ENCODE data around the gene ECT2. TPM values are rescaled to one million over a fixed set of nuclear protein-coding genes. Genes with fewer than 3 reads are reported as not detected.
"Not testable (repeated sequence)": the region's sequence is repeated elsewhere in the genome, so short reads cannot be mapped to it uniquely, and the experiment has no call there.

The ECT2 gene
- total RNA-seq, 4 donors from 2014 or later = 7.0 to 11.0 (median 9.0) TPM

DNA sequence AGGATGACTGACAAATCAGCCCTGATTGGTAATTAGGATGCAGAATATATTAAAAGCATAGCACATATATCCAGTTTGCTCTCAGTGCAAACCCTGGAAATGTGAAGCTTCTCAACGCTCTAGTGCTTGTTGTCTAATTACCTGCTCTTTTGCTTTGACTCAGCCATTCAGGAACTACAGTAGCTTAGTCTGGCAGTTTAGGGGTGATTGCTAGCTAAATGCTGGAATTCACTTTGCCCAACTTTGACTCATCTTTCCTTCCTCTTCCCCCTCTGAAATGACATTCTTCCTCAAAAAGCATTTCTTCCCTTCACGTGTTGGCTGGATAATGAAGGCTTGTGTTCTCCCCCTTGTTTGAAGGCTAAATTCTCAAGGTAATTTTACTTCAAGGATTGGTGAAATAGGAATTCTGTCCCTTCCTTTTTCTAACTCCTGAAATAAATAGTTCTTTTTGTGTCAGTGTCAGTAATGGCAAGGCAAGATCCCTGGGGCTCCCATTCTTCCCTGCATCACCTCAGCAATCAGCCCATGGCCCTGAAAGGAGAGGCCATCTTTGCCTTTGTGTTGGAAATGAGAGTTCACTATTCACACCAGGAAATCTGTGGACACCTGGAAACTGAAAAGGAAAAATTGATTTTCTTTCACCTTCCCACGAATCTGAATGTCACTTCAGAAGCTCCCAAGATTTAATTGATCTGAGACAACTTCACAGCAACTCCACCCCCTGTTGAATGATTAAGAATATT lies 103.6 kb downstream of the ECT2 start:
- ATAC-seq (ENCODE audit: low FRiP score) (no peak), DNase-seq (ENCODE audit: low spot score) (no peak)
- TF ChIP-seq CTCF (IDR thresholded peaks at IDR 0.05) = no peak

DNA sequence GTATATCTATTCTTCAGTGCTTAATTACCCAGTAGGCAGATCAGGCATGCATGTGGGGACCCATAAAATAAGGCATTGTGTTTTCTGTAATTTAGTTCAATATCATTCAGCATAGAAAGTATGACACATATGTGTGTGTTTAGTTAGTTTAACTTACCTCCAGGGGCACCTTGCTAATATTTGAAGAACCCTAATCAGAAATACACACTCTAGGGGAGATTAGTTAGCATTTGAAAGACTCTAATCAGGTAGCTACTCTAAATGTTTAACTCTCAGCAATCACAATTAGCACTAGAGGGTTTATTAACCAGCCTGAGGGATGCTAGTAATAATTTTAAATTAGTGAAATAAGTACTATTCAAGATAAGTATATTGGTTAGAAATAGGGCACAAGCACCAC lies 104.5 kb downstream of the ECT2 start:
- DNase-seq (ENCODE audit: low spot score) (no peak), ATAC-seq (ENCODE audit: low FRiP score) (no peak)
- no peak for TF ChIP-seq CTCF (IDR thresholded peaks at IDR 0.05)

DNA sequence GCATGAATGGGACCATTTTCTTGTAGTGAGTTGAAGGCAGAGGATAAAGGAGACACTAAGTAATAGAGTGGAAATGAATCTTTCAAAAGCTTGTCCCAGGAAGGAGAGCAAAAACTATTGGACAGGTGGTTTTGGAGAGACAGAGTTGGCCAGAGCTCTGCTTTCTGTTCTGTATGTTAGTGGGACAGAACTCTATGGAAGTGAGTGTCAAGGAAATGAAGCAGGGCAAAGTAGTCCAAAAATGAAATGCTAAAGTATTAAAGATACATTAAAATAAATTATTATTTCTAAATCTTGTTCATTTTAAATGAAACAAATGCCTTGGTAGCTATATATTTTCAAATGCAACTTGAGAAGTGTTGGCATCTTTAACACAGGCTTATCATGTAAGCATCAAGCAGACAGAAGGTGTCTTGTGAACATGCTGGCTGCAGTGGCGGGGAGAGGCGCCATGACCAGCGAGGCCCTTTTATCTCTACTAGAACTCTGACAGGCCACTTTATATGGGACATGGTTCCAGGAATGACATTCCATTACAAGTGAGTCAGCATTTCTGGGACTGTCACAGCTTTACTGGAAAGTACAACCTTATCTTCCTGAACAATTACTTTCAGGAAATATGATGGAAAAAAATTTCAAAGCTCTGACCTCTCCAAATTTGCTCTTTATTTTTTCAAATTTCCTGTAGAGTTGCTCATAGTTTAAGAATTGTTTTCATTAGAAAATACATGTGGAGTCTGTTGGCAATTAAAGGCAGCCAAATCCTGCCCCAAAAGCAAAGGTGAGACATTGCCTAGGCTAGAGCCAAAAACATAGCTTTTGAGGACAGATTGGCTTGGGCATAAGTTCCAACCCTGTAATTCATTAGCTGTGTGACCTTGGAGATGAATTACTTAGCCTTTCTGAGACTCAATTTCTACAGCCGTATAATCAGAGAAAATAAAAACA lies 106.5 kb downstream of the ECT2 start:
- no peak for TF ChIP-seq CTCF (IDR thresholded peaks at IDR 0.05)
- ATAC-seq (ENCODE audit: low FRiP score) (no peak), DNase-seq (ENCODE audit: low spot score) (no peak)

DNA sequence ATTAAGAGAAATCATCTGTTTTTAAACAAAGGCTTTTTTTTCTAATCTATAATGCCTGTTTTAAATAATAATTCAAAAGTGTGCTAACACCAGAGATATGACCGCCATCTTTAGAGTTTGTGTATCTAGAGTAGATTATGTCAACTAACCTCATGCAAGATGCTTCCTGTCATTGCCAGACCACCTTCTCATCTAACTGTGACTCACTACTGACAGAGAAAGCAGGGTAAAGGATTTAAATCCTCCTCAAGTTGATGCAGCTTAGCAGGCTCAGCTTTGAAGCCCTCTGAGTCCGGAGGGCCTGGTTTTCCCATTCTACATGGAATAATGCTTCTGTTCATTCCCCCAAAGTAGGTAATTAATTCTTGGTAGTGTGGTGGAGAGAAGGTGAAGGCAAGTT lies 108.5 kb downstream of the ECT2 start:
- ATAC-seq (ENCODE audit: low FRiP score) (no peak), DNase-seq (ENCODE audit: low spot score) (no peak)
- TF ChIP-seq CTCF (IDR thresholded peaks at IDR 0.05) = no peak

GRCh38 chr3:172866726-172867350 lies 116.3 kb downstream of the ECT2 start:
- ATAC-seq (ENCODE audit: low FRiP score); DNase-seq (ENCODE audit: low spot score): not testable (repeated sequence)

DNA sequence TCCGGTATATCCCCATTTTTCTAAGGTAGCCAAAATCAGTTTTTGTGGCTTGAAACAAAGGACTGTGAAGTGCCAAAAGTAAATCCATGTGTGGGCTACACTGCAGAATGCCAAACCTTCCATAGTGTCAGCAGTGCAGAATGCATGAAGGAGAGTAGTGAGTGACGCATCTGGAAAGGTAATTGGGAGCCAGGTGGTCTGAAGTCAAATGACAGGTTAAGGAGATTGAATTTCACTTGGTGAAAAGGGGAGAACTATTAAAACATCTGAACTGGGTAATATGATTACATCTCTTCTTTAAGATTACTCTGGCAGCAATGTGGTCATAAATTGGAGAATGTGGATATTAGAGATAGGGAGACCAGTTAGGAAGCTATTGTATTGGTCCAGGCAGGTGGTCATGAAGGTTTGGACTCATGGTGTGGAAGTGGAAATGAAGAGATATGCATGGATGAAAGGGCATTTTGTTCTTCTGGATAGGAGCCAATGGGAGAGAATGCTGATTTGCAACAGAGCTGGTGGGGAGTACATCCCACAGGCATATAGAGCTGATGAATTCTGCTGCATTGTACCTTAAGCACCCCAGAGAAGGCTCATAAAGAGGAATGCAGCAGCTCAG lies 118.2 kb downstream of the ECT2 start:
- DNase-seq (ENCODE audit: low spot score) = no peak
- ATAC-seq (ENCODE audit: low FRiP score) = no peak
- TF ChIP-seq CTCF (IDR thresholded peaks at IDR 0.05) = no peak

- DNase-seq (ENCODE audit: low spot score) (no peak), ATAC-seq (ENCODE audit: low FRiP score) (peak; percentile 33)
Measured at GRCh38 chr3:172869368-172869771, 118.8 kb downstream of the ECT2 start.

More at GRCh38 chr3:172869368-172869771, 118.8 kb downstream of the ECT2 start:
- no peak for TF ChIP-seq CTCF (IDR thresholded peaks at IDR 0.05)
